Mesothelial cell of epicardium (in vitro differentiated cells): Measurements from ENCODE around the gene PSAPL1. TPM values are rescaled to one million over a fixed set of nuclear protein-coding genes. Genes with fewer than 3 reads are reported as not detected.

Experiments used
- DNase-seq, 2 experiments: peaks; one replicate each; pipeline ENCODE4 v3.0.0; 2021; ENCODE audit warnings: low spot score in 2 of 2; ENCODE audit not compliant: unreplicated experiment in 2 of 2
- H3K27ac Mint-ChIP-seq: 2 replicates; pipeline ENCODE4 v1.8.0; 2021; ENCODE audit warnings: mixed read lengths
- H3K27me3 Mint-ChIP-seq: 2 replicates; pipeline ENCODE4 v1.8.0; 2021; ENCODE audit warnings: low read depth, mixed read lengths
- H3K36me3 Mint-ChIP-seq: 2 replicates; pipeline ENCODE4 v1.8.0; 2021; ENCODE audit warnings: mixed read lengths
- H3K4me1 Mint-ChIP-seq: 2 replicates; pipeline ENCODE4 v1.8.0; 2021; ENCODE audit warnings: mixed read lengths
- H3K4me3 Mint-ChIP-seq: 2 replicates; pipeline ENCODE4 v1.8.0; 2021; ENCODE audit warnings: mild to moderate bottlenecking, moderate library complexity, mixed read lengths
- H3K9me3 Mint-ChIP-seq: 2 replicates; pipeline ENCODE4 v1.8.0; 2021; ENCODE audit warnings: mixed read lengths
- CTCF ChIP-seq: fragments of 200-600 bp; sonication (generic); IDR thresholded peaks from one replicate; pipeline ENCODE4 v1.5.0; 2021; ENCODE audit warnings: antibody characterized with exemption; ENCODE audit not compliant: unreplicated experiment
- total RNA-seq: library from RNA; stranded (reverse); gene quantifications from 3 replicates; pipeline ENCODE4 v1.2.1, GENCODE V29; 2021

The PSAPL1 gene
- total RNA-seq = 0.07 TPM in 1 of 3 replicates, not detected in the others

GRCh38 chr4:7434766-7435150 lies at the start of gene PSAPL1:
PSAPL1 (minus strand) TSS chr4:7434930; CDS start chr4:7434879, 51 bp downstream.
- H3K9me3 Mint-ChIP-seq = peaks cover 12% of the 10 kb centered on the region
- peak within 1 kb of the TSS; percentile 51 for H3K27ac Mint-ChIP-seq
- peaks cover 23% of the 10 kb centered on the region for H3K4me1 Mint-ChIP-seq
- H3K27me3 Mint-ChIP-seq = no peaks in the 10 kb centered on the region
- H3K4me3 Mint-ChIP-seq = no peak within 1 kb of the TSS
- no peak for TF ChIP-seq CTCF
- H3K36me3 Mint-ChIP-seq = no peaks in the 10 kb centered on the region
- DNase-seq = no peak

GRCh38 chr4:7481227-7481626 lies 46.5 kb upstream of the PSAPL1 start:
- no peak overlapping the region for H3K4me3 Mint-ChIP-seq
- H3K9me3 Mint-ChIP-seq = no peaks in the 10 kb centered on the region
- H3K4me1 Mint-ChIP-seq = peaks cover 10% of the 10 kb centered on the region
- H3K27me3 Mint-ChIP-seq = no peaks in the 10 kb centered on the region
- TF ChIP-seq CTCF = no peak
- DNase-seq = no peak
- no peak overlapping the region for H3K27ac Mint-ChIP-seq
- H3K36me3 Mint-ChIP-seq = no peaks in the 10 kb centered on the region

DNA sequence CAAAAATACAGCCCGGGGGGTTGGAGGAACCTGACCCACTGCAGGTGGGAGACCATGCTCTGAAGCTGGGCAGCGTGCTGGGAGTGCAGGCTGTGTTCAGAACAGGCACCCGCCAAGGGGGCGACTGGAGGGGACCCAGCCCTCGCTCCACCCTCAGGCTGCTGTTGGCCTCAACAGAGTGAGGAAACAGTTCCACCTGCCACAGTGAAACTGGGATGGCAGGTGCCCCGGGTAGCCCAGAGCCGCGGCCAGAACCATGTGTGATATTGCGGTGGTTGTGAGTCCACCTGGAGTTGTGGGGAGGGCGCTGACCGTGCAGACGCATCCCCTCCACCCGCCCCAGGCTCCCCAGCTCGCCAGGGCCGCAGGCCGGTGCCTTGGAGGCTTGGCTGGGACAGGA lies 45.7 kb upstream of the PSAPL1 start:
- no peak overlapping the region for H3K4me3 Mint-ChIP-seq
- H3K9me3 Mint-ChIP-seq = no peaks in the 10 kb centered on the region
- H3K4me1 Mint-ChIP-seq = peaks cover 10% of the 10 kb centered on the region
- no peaks in the 10 kb centered on the region for H3K36me3 Mint-ChIP-seq
- H3K27me3 Mint-ChIP-seq = no peaks in the 10 kb centered on the region
- TF ChIP-seq CTCF = no peak
- no peak for DNase-seq
- no peak overlapping the region for H3K27ac Mint-ChIP-seq

DNA sequence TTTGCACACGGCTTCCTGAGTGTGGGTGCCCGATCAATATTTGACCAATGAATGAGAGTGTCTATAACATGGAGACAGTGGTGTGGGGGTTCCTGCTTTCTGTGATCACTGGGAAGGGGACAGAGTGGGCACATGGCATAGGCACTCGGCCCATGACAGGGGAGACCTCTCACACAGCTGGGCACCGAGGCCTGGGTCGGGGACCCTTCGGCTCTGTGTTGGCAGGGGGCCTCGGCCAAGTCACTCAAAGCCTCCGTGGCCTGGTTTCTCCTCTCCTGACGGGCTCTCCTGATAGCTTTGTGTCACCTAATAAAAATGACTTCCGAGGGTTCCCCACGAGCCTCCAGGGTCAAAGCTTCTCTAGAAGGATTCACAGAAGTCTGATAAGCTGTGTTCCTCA lies 43.9 kb upstream of the PSAPL1 start:
- H3K9me3 Mint-ChIP-seq = no peaks in the 10 kb centered on the region
- no peak for DNase-seq
- no peak overlapping the region for H3K4me3 Mint-ChIP-seq
- H3K27me3 Mint-ChIP-seq = no peaks in the 10 kb centered on the region
- H3K36me3 Mint-ChIP-seq = no peaks in the 10 kb centered on the region
- no peak for TF ChIP-seq CTCF
- no peaks in the 10 kb centered on the region for H3K4me1 Mint-ChIP-seq
- no peak overlapping the region for H3K27ac Mint-ChIP-seq

GRCh38 chr4:7477695-7478094 lies 43.0 kb upstream of the PSAPL1 start:
- Mint-ChIP-seq H3K4me3 (no peak overlapping the region), H3K36me3 (no peaks in the 10 kb centered on the region), H3K27me3 (peaks cover 7% of the 10 kb centered on the region), H3K4me1 (peaks cover under 1% of the 10 kb centered on the region), H3K27ac (no peak overlapping the region), H3K9me3 (no peaks in the 10 kb centered on the region)
- TF ChIP-seq CTCF = no peak
- no peak for DNase-seq

- Mint-ChIP-seq H3K4me1 (peaks cover 1% of the 10 kb centered on the region), H3K36me3 (no peaks in the 10 kb centered on the region), H3K27ac (no peak overlapping the region), H3K9me3 (no peaks in the 10 kb centered on the region), H3K27me3 (peaks cover 14% of the 10 kb centered on the region), H3K4me3 (no peak overlapping the region)
- DNase-seq = no peak
- no peak for TF ChIP-seq CTCF
These were observed 42.1 kb upstream of the PSAPL1 start for GRCh38 chr4:7476820-7477219.
